Right kidney (tissue), 1 donor: ENCODE measurements around the gene TTLL8.

ENCODE experiments used
- DNase-seq: peaks from one replicate; pipeline ENCODE4 v3.0.0-alpha.2; 2016

Gene TTLL8

DNA sequence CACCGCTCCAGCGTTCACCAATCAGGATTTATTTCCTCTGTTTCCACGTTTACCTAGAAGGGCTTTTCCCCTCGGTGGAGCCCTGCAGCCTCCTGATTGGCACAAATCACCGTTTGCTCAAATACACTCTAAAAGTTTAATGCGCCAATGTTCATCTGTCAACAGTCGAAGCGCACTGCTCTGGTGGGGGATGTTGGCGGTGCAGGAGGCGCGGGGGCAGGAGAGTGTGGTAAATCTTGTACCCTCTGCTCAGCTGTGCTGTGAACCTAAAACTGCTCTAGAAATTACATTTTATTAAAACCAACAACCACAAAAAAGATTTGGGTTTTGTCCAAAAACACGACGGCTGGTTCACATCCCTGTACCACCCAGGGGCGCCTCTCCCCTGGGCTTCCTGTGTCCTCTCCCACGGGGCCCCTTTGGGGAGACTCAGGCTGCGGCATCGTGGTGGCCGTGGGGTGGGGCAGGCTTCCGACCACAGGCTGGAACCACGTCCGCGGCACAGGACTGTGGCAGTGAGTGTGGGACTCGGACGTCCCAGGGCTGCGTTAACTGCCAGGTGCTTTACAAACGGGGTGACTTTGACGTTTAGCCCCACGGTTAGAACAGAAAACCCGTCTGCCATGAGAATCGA lies 13.5 kb downstream of the TTLL8 start:
- DNase-seq: no peak

DNA sequence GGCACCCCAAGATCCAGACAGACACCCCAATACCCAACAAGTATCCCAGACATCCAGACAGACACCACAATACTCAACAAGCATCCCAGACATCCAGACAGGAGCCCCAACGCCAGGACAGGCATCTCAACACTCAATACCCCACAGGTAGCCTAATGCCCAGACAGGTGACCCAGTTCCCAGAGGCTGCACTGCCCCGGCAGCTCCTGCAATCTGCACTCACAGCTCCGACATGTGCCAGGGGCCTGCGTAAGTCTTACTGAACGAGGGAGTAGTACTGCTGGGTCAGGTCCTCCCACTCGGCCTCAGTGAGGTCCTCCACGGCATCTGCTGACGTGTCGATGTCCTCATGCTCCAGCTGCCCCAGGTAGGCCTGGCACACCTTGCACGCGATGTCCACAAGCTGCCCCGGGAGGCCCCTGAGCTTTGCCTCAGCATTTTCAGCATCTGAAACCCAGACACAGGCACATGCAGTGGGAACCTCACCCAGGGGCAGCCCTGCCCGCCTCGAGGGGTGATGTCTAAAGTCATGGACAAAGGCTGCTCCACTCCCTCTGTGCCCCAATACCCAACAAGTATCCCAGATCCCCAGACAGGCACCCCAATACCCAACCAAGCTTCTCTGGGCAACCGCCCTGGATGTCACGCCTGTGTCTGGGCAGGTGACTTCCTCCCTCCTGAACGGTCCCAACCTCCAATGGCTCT lies 16.6 kb downstream of the TTLL8 start:
- DNase-seq: no peak

DNA sequence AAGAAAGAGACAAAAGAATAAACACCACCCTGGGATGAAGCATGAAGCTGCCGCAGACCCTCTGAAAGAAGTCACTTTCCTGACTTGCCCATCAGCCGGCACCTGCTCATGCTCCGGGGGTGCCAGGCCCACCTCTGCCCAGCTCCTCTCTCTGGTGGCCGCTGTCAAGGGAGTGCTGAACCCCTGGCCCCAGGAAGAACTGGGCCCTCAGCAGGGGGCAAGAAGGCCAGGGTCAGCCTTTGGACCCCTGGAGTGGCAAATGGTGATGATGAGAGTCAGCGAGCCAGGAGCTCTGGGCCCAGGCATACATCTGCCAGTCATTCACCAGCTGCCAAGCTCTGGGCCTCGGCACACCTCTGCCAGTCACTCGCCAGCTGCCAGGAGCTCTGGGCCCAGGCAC lies 17.4 kb downstream of the TTLL8 start:
- no peak for DNase-seq

DNA sequence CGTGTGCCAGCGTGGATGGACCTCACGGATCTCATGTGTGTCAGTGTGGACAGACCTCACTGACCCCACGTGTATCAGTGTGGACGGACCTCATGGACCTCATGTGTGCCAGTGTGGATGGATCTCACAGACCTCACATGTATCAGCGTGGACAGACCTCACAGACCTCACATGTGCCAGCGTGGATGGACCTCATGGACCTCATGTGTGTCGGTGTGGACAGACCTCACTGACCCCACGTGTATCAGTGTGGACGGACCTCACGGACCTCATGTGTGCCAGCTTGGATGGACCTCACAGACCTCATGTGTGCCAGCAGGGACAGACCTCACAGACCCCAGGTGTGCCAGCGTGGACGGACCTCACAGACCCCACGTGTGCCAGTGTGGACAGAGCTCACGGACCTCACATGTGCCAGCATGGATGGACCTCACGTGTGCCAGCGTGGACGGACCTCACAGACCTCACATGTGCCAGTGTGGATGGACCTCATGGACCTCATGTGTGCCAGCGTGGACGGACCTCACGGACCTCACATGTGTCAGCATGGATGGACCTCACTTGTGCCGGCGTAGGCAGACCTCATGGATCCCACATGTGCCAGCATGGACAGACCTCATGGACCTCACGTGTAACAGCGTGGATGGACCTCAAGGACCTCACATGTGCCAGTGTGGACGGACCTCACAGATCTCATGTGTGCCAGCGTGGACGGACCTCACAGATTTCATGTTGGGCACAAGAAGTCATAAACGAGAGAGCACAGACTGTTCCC lies 18.2 kb downstream of the TTLL8 start:
- no peak for DNase-seq

DNA sequence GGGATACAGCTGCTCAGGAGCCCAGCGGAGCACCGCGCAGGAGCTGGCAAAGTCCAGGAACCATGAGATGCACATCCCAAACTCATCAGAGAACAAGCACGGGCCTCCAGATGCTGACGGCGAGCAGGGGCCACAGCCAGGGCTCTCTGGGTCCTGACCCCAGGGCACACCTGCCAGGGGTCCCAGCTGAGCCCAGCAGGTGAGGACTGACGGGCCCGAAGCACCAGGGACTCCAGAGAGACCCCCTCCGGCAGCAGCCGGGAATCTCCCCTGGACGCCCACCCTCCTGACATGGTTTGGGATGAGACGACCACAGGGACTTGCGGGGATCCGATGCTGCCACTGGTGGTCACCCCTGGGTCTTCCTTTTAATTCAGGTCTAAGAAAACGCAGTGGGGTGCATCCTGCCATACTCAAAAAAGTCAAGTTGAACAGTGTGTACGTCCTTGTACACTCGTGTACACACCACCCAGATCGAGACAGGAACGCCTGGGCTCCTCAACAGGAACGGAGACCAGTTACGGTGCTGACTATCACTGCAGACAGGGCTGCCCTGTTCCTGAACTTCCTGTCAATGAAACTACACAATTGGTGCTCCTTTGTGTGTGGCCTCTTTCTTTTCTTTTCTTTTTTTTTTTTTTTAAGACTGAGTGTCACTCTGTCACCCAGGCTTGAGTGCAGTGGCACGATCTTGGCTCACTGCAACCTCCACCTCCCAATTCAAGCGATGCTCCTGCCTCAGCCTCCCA lies 21.9 kb downstream of the TTLL8 start:
- DNase-seq: no peak

DNA sequence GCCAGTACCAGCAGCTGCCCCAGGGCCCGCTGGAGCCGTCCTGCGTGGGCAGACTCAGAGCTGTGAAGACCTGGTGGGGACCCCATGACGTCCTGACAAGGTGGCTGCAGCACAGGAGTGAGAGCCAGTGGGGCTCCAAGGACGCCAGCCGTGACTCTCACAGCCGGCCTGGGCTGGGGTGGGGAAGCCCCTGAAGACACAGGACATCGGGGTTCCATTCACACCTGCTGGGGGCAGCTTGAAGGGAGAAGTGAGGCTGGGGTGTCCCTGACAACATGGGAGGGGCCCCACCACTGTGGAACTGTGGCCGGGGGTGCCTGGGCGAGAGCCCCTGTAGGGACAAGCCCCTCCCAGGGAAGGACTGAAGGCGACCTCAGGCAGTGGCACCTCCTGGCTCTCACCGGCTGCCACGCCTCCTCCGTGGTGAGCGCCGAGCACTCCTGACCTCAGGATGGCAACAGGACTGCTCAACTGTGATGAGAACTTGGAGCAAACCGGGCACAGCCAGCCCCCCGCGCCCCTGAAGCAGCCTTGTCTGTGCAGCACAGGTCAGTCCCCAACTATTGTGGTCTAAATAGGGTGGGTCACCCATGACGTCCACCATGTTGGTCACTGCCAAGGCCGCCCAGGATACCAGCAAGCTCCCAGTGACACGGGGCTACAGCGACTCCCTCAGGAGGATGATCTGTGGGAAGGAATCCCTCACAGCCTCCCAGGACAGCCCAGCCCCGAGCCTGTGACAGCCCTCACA lies 22.8 kb downstream of the TTLL8 start:
- DNase-seq: no peak

DNA sequence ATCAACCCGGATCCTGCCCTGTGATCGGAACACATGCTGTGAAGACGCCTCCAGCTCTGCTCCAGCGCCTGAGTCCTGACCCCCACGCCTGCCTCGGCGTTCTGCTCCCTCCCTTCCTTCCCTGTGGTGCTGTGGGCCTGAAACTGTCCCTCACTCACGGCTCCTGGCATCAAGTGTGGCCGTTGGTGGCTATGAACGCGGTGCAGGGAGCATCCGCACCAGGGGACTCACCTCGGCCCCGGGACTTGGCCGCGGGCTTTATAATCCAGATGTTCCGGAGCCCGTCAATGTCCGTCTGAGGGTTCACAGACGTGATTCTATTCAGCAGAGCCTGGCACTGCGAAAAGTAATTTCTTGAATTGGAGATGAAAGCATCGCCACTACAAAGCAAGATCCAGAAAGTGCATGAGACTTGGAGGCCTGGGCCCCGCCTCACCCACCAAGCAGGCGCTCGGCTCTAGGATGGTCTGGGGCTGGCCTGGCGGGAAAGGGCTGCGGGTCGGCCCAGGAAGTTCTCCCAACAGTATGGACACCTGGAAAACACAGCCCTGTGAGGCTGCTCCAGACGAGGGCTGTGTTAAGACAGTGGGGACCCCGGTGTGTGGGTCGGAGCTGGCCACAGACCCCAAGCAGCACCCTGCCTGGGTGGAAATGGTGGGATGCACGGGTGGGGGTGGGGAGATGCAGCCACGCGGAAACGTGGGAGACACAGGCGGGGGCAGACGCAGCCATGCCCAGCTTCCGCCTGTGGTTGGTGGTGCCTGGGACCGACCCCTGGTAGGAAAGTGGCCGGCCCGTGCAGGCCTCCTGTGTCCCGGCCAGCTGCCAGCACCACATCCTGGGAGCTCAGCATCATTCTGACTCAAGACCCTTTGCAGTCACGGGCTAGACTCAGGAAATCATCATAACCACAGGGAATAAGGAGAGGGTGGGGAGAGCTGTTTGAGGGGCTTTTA lies 23.7 kb downstream of the TTLL8 start:
- DNase-seq: no peak

DNA sequence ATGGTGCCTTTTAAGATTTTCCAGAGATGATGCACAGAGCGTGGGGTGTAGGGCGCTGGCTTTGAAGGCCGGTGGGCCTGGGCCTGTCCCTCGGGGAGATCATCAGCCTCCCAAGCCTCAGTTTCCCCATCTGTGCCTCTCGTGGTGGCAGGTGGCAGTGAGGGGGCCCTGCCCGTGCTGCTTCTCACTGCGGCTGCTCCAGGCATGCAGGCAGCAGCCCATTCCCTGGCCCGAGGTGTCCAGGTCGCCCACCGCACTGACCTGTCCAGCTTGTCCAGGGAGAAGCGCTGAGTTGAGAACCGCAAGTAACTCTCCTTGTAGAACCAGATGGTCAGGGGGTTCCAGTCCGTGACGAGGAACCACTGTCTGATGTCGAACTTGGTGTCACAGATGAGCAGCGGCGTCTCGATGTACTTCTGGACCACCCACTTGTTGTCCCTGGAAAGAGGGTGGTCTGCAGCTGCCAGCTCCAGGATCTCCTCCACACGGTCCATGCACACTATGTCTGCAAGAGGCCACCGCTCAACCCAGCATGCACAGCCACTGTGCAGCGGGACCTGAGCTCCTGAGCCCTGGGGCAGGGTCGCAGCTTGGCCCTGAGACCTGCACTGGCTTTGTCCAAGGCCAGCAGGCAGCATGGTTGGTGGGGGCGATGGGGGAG lies 25.0 kb downstream of the TTLL8 start:
- DNase-seq: no peak

DNA sequence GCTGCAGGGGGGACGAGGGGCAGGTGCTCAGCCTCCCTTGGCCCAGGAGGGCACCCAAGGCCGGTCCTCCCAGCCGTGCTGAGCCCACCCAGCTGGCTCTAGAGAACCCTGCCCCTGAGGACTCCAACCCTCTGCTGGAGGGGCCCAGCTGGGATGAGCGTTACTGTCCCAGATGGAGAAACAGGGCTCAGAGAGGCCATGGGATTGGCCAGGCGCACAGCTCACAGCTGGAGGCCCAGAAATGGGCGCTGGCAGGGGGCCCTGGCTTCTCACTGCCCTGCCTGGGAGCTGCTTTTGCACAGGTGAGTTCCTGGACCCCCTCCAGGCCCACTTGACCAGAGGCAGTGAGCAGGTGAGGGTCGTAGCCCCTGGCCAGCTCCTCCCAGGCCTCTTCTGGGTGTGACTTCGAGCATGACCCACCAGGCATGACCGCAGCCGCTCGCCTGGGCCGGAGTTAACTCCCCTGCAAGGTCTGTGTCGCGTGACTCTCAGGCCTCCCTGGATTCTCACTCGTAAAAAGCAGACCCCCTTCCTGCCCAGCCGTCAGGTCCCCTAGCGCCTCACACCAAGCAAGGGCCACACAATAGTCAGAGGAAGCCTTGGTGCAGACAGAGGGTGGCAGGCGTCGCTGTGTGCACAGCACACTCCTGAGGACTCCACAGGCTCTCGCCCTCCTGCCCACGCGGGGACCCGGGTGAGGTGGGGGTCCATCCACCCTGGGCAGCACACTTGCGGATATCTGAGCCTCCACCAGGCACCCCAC lies 25.8 kb downstream of the TTLL8 start:
- DNase-seq: no peak

DNA sequence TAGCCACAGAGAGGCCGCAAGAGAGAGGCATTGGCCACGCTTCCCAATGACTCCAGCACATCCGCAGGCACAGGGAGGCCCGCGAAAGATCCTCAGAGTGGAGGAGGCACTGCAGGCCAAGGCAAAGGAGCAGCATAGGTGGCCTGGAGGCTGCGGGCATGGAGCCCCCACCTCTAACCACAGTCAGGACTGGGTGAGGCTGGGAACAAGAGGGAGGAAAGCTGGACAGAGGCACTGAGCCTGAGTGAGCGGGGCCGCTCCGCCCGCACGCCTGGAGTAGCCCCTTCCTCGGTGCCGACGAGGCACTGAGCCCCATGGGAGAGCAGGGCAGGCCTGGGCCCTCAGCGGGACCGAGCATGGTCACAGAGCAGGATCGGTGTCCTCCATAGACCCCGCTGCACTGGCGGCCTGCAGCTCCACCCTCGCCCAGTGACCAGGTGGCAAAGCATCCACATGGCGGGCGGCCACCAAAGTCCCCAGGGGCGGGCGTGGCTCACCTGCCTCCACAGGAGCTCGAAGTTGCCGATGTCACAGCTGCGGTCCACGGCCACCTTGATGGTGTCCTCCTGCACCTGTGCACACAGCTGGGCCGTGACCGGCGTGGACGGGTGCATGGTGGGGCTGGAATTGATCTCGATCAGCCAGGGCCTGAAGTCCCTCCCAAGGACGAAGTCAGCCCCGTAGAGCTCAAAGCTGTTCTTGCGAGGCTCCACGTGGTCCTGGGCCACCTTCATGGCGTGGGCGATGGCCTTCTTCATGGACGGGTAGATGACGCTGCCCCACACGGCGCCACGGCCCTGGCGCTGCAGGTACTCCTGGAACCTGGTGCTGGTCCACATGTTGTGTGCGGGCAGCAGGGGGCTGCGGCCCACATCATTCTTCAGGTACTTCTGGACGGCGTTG lies 26.7 kb downstream of the TTLL8 start:
- no peak for DNase-seq

DNA sequence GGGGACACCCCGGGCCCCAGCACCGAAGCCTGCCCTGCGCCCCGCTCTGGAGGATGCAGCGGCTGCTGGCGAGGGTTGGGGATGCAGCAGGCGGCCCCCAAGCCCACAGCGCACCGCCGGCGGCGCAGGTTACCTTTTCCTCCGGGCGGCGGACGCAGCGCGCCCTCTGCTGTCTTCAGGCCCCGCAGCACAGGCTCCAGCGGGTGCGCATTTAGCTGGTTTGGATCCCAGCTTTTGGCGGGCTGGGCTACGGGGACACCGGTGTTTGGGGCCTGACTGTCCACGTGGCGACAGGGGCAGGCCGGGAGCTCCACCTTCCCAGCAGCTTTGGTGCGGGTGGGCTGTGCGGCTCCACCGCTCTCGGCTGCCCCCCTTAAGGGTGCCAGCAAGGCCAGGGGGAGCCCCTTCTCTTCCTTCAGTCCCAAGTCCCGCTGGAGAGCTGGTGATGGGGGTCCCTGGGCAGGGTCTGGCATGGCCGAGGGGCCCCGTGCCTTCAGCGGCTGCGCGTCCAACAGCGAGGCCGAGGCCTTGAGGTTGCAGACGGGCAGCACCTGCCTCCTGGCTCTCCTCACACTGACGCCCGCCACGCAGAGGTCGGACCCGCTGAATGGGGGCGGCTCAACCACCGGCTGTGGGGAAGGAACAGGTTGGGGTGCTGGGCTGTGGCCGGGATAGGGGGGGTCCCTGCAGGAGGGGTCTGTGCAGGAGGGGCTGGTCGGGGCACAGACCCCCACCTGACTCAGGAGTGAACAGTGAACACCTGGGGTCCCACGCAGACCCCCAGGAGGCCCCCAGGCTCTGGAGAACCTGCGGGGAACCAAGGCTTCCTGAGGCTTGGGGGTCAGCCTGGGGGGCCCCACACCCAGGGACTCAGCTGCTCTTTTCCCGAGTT lies 27.6 kb downstream of the TTLL8 start:
- DNase-seq: no peak

DNA sequence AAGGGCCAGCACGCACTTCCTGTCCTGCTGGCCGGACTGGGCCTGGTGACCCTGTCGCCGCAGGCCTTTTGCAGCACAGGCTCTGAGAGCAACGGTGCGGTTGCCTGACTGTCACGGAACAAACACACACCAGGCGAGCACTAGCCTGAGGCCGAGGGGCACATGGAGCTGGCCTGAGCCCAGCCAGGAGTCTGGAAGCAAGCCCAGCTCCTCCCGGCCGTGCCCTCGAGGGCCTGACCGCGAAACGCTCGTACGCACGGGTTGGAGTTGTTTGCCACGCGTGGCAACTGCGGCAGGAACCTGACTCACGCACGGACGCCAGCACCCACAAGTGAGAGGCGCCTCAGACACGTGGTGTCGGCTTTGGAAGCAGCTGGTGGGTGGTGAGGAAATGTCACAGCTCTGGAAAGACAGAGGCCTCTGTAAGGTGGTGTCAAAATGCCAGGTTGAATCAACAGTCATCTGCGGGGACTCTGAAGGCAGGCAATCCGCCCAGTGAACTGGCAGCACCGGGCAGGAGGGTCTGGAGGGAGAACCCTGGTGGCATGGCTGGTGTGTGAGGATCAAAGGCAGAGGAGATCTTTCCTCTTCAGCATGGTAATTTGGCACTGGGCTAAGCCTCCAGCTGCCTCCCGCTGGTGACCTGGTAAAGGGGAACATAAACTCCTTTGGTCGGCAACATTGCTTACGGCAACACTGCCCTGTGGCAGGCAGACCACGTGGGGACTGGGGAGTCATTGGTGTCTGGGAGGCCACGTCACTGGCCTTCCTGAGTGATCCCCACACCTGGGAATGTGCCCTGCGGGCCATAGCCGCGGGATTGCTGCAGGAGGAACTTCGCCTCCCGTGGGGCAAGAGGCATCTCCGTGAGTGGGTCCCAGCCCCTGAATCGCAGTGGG lies 30.2 kb downstream of the TTLL8 start:
- DNase-seq: no peak

DNA sequence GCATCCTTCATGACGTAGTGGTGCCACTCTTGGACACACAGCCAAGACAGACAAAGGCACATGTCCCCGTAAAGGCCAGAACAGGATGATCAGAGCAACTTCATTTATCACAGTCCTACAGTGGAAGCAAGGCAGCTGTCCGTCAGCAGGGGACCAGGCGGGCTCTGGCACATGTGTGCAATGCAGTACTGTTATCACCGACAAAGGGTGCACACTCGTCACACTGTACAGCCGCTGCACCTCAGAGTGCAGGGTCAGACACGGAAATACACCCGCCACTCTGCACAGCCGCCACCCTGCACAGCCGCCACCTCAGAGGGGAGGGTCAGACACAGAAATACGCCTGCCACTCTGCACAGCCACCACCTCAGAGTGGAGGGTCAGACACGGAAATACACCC lies 32.1 kb downstream of the TTLL8 start:
- no peak for DNase-seq

DNA sequence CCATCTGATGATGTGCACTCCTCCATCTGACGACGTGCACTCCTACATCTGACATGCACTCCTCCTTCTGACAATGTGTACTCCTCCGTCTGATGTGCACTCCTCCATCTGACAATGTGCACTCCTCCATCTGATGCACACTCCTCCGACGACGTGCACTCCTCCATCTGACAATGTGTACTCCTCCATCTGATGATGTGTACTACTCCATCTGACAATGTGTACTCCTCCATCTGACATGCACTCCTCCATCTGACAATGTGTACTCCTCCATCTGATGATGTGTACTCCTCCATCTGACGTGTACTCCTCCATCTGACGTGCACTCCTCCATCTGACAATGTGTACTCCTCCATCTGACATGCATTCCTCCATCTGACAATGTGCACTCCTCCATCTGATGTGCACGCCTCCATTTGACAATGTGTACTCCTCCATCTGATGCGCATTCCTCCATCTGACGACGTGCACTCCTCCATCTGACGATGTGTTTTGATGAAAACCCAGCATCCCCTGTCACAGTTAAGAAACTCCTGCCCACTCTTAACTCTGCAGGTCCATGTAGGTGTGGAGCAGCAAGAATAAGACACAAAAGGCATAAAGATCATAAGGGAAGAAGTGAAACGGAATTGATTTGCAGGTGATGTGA lies 35.8 kb downstream of the TTLL8 start:
- no peak for DNase-seq

DNA sequence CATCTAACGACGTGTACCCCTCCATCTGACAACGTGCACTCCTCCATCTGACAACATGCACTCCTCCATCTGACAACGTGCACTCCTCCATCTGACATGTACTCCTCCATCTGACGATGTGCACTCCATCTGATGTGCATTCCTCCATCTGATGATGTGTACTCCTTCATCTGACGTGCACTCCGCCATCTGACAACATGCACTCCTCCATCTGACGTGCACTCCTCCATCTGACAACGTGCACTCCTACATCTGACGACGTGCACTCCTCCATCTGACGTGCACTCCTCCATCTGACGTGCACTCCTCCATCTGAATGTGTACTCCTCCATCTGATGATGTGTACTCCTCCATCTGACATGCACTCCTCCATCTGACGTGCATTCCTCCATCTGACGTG lies 37.5 kb downstream of the TTLL8 start:
- DNase-seq: no peak

DNA sequence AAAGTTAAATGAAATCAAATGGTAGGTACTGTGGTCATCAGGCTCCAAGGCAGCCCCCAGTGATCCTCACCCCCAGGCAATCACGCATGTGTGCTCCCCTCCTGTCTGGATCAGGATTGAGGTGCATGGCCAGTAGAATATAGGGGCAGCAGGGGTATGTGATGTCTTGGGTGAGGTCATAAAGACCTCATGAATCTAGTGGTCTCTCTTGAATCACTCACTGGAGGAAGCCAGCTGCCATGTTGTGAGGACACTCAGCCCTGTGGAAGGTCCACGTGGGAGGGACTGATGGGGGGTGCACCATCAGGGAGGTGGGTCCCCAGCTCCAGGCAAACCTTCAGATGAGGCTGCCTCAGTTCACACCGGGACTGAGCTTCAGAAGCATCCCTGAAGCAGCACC lies 38.8 kb downstream of the TTLL8 start:
- DNase-seq: no peak
